GM21381 (cell line): ENCODE measurements around the gene RNF145.

ENCODE experiments used
- ATAC-seq: cut with Tn5 transposase; IDR thresholded peaks from one replicate; pipeline ENCODE4 v1.9.1; 2021; ENCODE audit warnings: mild to moderate bottlenecking, moderate library complexity; ENCODE audit not compliant: unreplicated experiment

The RNF145 gene

GRCh38 chr5:159195775-159196174, 13.6 kb downstream of the RNF145 start:
- ATAC-seq, result no peak

- no peak for ATAC-seq
These were observed 19.2 kb downstream of the RNF145 start for GRCh38 chr5:159190170-159190569.

GRCh38 chr5:159189310-159189709, 20.0 kb downstream of the RNF145 start:
- ATAC-seq, result no peak

- no peak for ATAC-seq
These were observed 21.6 kb downstream of the RNF145 start for GRCh38 chr5:159187719-159188118.

GRCh38 chr5:159186319-159186718, 23.0 kb downstream of the RNF145 start:
- ATAC-seq, result no peak

- ATAC-seq, result no peak
These were observed 23.6 kb downstream of the RNF145 start for GRCh38 chr5:159185773-159186172.

GRCh38 chr5:159184858-159185381, 24.4 kb downstream of the RNF145 start:
- no peak for ATAC-seq

GRCh38 chr5:159184236-159184635, 25.1 kb downstream of the RNF145 start:
- no peak for ATAC-seq

- ATAC-seq, result no peak
These were observed 26.1 kb downstream of the RNF145 start for GRCh38 chr5:159183247-159183646.

- ATAC-seq, result no peak
These were observed 26.7 kb downstream of the RNF145 start for GRCh38 chr5:159182691-159183090.

GRCh38 chr5:159181651-159182050, 27.7 kb downstream of the RNF145 start:
- no peak for ATAC-seq

- peak; percentile 63 for ATAC-seq
These were observed 28.2 kb downstream of the RNF145 start for GRCh38 chr5:159181152-159181551.

- no peak for ATAC-seq
These were observed 29.6 kb downstream of the RNF145 start for GRCh38 chr5:159179529-159180305.

GRCh38 chr5:159178978-159179377, 30.4 kb downstream of the RNF145 start:
- peak; percentile 54 for ATAC-seq

- no peak for ATAC-seq
These were observed 33.8 kb downstream of the RNF145 start for GRCh38 chr5:159175547-159175946.

GRCh38 chr5:159174511-159175168, 34.7 kb downstream of the RNF145 start:
- no peak for ATAC-seq

GRCh38 chr5:159171274-159171673, 38.1 kb downstream of the RNF145 start:
- no peak for ATAC-seq

- ATAC-seq, result no peak
These were observed 39.3 kb downstream of the RNF145 start for GRCh38 chr5:159170021-159170420.

GRCh38 chr5:159166416-159166815, 42.9 kb downstream of the RNF145 start:
- ATAC-seq, result no peak

- no peak for ATAC-seq
These were observed 45.7 kb downstream of the RNF145 start for GRCh38 chr5:159163701-159164046.

GRCh38 chr5:159163027-159163700, 46.2 kb downstream of the RNF145 start:
- no peak for ATAC-seq
